Fibroblast of gingiva (primary cell): ENCODE measurements around the gene HOXA4.

Experiments used
- DNase-seq: peaks from one replicate; pipeline ENCODE4 v3.0.0-alpha.2; 2011; ENCODE audit warnings: low read depth

Gene HOXA4

DNA sequence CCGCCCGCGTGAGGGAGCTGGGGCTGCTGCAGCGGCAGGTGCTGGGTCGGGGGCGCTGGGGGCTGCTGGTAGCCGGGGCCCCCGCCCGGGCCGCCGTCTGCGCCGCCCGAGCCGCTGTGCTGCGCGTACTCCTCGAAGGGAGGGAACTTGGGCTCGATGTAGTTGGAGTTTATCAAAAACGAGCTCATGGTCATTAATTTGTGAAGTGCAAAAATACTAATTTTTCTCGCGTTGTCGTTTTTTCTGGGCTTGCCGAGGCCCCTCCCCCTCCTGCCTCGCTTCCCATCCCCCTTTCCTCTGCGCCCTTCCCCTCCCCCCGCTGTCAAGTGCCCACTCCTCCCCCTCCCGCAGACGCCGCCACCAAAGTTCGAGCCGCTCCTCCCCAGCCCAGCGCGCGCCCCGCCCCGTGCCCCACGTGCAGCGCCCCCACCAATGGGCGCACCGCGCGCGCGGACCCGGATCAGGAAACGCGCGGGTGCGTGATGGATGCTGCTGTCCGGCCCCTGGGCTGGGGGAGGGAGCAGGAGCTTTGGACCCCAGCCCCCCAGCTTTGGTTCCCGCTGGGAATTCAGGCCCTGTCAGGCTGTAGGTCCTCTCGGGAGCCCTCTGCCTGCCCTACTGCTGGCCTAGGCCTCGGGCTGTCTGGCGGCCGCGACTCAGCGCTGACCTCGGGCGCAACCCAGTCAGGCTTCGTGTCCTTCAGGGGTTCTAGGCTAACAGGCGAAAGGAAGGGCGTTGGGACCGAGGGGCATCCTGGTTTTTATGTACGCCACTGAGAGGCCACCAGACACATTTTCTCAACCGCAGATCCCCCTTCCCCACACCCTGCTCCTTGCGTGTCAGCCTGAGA is at the start of gene HOXA4:
HOXA4 (minus strand) TSS at position 218 of the 850 bp plus-strand sequence; CDS start at position 194, 24 bp downstream.
- DNase-seq = no peak

DNA sequence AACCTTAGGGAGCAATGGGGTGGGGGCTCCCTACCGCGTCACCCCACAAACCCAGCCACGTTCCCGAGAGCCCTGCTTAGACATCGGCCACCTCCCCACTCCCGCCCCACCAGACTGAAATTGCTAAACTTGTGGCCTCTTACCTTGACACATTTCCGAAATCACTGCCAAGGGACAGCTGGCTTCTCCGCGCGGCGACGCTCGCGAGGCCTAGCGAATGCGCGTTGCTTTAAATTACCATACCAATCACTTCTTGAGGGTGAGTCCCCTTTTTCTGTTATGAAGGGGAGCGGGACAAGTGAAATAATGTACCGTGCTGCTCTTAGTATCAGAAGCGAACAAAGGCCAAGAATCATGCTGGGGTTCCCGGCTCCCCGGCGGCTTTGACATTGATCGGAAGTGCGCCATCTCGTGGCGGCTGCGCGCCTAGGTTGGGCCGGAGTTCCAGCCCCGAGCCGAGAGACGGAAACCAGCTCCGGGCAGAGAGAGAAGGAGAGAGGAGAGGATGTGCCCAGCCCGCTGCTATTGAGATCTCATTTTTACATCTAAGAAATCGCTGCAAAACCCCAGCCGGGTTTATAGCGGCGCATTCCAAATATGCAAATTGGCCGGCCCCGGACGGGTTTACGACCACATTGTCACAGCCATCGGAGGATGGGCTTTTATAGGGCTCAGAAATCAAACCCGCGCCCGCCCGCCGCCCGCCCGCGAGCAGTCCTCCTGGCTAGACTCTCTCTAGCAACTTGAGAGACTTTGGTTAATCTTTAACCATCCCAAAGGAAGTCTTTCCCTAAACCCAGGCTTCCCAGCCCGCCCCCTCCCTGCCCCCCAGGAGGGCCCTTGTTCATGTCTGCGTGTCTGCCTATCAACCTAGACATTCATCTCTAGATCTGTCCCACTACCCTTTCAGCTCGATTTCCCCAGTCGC is 49.2 kb upstream of the HOXA4 start:
- peak; percentile 20 for DNase-seq

DNA sequence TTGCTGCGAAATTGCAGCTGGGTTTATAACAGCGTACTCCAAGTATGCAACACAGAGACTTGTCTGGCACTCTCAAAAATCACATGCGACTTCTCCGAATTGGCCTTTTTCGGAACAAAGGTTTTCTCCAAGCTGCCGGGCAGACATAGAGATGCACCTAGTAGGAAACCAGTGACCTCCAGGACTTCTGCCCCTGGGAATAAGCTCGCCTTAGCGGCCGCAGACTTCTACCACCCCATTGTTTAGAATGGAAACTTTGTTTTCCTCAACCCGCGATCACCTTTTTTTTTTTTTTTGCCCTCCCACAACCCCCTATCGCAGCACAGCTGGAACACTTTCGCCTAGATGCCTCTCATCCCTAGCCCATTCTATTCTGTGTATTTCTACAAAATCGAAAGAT is 48.5 kb upstream of the HOXA4 start:
- no peak for DNase-seq

DNA sequence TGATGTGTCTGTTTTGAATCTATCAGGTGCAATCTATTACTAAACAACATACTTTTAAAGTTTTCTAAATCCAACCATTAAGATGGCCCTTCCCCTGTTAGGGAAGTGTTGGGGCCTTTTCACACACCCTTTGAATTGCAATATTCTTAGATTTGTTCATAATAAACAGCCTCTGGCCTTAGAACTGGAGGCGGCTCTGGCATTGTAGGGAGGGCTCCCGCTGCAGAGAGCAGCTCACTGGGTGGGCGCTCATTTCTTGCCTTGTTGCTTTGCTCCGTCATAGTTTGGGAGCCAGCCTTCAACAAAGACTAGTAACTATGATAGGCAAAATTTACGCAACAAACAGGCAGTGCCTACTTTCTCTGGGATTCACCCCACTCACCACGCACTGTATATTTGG is 47.8 kb upstream of the HOXA4 start:
- DNase-seq = no peak

DNA sequence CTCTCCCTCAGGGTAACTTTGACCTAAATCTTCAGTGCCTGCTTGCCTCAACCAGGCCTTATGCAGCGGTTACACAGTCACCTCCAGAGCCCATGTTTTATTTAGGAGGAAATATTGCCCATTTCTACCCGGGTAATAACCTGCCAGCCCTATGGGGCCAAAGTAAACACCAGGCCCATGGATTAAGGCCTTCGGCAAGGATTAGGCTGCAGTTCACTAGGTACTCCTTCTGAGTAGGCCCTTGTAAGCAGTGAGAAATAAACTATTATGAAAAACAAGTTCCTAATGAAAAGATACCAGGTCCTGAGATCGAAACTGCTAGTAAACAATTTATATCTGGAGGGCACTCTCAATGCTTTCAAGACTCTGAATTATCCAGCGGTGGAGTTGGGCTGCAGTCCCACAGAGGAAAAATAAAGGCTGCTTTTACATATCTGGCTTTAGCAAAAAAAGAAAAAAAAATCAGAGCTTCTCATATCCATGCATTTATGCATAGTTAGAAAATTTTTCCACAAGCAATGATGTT is 47.3 kb upstream of the HOXA4 start:
- no peak for DNase-seq

DNA sequence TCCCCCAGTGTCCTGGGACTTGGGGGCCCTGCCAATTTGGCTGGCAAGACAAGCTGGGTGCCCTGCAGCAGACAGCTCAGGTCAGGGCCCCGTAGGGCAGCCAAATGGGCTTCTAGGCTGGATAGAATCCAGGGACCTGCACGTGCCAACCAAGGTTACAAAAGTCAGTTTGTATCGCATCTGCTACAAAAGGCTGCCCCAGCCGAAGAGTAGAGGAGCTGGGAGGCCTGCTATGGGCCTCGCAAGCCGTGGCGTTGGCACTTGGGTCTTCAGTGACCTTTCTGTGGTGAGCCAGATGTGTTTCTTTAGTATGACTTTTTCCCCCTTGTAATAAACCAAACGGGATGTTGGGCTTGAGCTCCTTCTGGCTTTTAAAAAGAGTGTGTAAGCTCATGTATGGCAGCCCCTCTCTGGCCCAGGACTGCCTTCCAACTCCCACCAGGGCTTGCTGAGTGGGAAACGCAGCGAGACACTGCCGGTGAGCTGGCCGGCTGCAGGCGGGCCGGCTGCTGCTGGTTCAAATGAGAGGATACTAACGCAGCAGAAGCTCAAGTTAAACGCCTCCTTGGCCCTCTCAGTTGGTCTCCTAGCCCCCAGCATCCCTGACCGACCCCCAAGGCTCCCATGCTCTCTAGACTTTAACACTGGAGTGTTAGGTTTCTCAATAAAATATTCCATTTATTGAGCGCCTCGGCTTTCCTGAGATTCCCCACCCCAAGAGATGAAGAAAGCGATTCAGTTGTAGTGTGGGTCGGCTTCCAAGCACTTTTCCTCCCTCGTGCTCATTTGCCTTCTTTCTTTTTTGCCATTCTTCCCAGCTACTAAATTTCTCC is 46.6 kb upstream of the HOXA4 start:
- no peak for DNase-seq

DNA sequence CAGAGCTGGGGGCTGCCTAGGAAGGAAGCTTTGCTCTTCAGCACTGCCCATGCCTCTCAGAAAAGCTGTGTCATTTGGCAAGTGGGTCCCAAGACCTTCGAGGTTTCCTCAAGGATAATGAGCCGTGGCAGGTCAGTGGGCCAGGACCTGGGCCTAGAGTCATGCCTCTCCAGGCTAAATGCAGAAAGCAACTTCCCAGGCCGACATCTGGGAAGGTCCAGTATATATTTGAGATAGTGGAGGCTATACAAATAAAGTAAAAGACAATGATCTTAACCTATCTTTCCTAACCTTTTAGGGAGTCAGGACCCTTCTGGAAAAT is 45.9 kb upstream of the HOXA4 start:
- DNase-seq = no peak

DNA sequence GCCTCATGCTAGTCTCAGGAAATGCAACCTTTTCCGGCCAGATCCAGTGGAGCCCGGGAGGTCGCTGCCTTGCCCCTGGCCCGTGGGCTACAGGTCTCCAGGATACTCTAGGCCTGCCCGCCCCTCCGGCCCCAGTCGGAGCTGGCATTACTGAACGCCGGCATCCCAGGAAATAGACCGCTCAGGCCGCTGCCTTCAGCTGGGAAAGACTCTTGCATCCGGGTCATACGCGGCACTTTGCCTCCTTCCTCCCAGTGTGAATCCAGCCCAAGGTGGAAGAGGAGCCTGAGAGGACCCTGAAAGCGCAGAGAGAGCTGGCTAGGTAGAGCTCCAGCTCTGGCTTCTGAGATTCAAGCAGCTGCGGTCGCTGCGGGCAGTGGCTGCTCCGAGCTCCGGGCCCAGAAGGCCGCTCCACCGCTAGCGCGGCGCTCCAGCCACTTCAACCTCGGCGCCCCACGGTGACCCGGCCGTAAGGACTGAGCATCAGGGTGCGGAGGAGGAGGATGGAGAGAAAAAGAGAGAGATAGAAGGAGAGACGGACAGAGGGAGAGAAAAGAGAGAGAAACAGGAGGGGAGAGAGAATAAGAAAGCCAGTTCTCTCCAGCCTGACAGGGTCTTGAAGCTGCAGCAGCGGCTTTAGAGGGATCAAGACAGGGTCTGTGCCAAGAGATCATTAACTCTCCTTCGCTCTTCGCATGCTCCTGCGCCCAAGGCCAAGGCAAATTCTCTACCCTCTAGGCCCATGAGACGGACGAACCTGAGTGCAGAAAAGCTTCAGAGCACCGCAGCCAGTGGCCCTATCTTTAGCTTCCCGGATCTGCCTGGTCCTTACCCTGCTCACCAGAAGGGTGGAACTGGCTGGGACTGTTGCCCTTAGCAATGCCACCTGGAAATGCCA is 45.3 kb upstream of the HOXA4 start:
- no peak for DNase-seq

DNA sequence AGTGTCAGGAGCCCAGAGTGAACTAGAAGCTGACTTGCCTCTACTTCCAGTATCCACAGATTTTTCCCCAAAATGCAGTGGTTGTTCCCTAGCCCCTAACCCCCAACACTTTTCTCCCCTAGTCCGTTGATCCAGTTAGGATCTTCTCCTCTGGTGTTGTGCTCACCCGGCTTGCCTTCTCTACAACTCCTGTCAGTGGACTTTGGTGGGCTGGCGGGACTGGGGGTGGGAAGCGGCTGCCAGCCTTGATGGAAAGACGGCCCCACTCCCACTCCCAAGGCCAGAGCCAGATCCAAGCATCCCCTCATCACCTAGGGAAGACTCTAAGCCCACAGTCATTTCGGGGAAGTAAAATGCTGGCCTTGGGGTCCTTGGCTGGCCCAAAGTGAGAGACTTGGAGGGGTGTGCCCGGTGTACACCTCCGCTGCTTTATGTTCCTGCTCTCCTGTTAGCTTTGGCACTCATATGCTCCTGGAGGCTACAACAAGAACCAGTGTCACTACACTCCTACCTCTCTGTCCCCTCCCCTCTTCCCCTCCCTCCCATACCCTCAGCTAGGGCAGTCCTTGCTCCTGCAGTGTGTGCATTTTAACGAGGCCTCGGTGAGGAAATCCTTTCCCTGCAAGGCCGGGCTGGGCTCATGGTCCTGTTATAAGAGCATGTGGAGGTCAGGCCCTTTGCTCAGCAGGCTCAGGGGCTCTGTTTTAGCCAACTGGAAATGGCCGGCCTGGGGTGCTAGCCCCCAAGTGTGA is 44.5 kb upstream of the HOXA4 start:
- no peak for DNase-seq

DNA sequence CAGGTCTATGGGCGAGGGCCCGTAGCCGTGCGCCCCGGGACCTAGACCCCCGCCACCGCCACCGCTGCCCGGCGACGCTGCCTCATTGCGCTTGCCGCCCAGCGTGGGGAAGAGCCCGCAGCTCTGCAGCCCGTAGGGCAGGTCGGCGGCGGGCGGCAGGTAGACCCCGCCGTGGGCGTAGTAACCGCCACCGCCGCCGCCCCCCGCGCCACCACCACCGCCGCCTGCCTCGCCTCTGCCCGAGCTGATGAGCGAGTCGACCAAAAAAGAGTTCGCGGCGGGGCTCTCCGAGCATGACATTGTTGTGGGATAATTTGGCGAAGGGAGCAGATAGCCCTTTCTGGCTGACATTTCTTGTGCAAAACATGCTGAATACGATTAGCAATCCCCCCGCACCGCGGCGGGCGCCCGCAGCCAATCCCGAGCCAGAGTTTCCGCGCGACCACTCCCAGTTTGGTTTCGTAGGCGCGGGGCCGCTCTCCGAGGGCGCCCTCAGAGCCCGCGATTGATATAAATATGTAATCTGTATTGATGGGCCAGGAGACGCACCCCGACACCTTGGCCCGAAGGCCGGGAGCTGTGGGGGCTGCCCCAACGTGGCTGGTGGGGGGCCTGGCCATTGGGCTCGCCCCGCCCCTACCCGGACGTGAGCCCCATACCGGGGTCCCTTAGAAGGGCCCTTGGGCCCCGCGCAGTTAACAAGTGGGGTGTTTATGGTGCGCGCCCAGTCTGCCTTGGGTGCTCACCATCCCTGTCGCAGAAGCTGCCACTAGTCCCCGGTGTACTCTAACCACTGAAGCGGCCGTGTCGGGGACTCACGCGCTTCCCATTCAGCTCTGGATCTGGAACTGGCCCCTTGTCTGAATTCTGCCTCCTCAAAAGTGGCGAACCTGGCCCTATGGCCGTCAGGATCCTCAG is 43.7 kb upstream of the HOXA4 start, which contains the start of gene HOXA10:
HOXA10 (minus strand) TSS at position 365 of the 918 bp plus-strand sequence; CDS start at position 351, 14 bp downstream.
- DNase-seq = no peak

DNA sequence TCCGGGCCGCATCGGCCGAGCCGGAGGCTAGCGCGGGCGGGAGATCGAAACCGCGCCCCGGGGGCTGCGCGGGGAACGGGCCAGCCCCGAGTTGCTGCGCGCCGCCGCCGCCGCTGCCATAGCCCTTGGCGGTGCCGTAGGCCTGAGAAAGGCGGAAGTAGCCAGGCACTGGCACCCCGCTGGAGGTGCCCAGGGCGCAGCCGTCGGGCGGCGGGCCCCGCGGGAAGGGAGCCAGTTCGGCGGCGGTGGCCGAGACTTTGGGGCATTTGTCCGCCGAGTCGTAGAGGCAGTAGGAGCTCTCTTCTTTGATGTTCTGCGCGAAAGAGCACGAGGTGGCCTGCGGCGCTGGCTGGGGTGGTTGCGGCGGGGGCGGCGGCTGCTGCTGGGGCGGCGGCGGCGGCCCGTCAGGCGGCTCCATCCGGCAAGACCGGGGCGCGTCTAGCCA is 43.0 kb upstream of the HOXA4 start:
- DNase-seq = no peak

DNA sequence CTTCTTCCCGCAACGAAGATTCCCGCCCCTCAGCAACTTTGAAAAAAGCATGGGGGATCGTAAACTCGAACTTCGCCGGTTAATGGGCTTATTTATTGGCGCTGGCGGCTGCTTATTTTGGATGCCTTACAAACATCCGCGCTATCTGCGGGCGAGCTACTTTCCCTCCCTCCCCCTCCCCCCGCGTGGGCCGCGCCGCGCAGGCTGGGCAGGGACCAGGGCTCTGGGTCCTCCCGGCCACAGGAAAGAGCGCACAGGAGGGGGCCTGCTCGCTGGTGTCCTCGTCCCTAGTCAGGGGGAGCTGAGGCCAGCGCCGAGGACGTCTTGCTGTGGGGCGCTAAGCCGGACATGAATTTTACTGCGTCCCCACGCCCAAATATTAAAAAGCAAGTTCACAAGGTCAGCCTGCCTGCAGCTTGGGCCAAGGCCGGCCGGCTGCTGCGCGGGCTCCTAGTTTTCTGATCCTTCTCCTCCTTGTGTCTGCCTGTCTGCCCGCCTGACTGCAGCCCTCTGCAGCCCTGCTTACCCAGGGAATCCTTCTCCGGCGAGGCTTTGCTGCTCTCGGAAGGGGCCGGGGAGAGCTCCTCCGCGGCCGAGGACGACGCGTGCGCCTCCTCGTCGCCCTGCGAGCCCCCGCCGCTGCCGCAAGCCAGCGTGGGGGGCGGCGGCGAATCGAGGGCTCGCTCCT is 42.4 kb upstream of the HOXA4 start:
- no peak for DNase-seq

DNA sequence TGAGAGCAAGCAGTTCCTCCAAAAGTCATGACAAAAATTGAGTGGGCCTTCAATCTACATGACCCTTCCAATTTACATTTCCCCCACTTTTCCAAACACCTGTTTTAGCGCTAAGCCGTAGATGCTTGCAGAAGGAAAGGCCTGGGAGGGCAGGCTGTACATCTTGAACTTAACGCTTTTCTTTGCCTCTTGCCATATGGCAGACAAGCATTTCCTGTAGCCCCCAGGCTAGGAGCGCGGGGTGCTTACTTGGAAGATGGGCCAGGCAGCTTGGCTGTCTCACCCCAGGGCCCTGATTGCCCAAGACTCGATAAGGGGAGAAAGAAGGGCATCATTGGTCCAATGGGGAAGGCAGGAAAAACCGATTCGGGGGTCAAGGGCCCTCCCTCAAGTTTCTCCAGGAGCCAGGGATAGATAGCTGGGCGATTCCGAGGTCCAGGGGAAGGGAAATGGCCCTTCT is 41.8 kb upstream of the HOXA4 start:
- no peak for DNase-seq

DNA sequence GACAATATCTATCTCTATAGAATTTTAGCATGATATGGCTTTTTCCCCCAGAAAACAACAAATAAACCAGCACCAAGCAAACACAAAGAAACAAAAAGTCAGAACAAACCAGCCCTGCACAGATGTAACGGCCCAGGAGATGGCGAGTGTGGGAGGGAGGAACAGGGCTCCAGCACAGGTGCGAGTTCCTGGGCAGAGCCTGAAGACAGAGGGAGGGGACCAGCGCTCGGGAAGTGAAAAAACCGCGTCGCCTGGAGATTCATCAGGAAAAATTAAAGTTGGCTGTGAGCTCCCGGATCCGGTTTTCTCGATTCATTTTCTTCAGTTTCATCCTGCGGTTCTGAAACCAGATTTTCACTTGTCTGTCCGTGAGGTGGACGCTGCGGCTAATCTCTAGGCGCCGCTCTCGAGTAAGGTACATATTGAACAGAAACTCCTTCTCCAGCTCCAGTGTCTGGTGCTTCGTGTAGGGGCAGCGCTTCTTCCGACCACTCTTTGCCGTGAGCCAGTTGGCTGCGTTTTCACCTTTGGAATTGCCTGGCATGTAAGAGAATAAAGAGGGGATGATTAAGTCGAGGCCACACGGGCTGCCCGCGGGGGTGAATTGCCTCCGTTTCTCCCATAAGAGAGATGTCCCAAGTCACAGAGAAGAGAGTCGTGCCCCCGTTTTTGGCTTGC is 41.2 kb upstream of the HOXA4 start:
- no peak for DNase-seq

DNA sequence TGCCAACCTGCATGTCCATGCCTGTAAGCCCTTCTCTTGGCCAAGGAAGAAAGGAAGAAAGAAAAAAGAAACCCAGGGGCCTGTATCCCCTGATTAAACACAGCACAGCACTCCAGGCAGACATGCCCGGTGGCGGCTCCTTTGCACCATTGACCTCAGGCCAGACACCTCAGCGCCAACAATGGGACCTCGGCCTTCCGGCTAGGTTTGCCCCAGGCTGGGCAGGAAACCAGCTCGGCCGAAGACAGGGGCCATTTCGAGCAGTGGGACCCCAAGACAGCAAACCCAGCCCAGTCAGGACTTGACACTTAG is 40.7 kb upstream of the HOXA4 start:
- DNase-seq = no peak

DNA sequence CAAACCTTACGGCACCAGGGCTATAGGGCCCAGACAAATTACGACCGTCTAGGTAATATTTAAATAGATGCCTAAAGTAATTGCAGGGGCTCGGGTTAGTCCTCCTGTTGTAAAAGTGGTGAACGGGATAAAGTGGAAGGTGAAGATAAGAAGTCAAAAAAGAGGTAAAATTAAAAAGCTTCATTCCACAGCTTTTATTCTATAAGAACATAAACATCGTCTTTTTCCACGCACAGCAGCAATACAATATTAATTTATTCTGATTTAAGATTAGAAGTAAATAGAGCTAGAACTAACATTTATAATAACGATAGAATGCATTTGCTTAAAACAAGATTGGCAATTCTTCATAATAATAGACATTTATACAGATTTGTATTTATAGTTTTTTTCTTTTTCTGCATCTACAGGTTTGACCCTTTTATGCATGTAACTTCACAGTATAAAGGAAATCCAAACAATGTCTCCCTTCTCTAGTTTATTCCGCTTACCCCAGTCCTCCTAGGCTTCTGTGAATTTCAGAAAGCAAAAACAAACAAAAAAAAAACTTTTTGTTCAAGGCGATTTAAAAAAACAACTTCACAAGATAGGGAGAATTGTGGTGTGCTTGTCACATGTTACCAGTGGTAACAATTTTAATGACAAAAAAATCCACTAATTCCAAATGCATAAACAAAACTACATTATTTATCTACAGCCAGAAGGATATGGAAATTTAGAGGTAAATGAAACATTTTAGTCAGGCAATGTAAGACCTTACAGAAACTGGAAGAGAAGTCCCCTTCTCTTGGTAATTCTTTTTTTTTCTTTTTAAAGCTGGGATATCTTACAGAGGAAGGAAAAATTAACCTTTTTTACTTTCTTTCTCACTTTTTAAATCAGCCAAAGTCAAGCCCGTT is 40.1 kb upstream of the HOXA4 start:
- DNase-seq = no peak
